Uterus (tissue), 4 donors: ENCODE results near the gene BTG4. TPM values are rescaled to one million over a fixed set of nuclear protein-coding genes. Genes with fewer than 3 reads are reported as not detected.

Experiments
- DNase-seq, 2 donors: peaks; one replicate each; pipeline ENCODE4 v3.0.0-alpha.2; 2019 to 2020
- H3K27ac ChIP-seq, 2 donors: fragments of 200-600 bp; sonication (generic); 1 replicate in 1 of 2; 2 replicates in 1 of 2; pipeline ENCODE4 v1.5.1; 2016 to 2018
- H3K27me3 ChIP-seq, 2 donors: fragments of 200-600 bp; sonication (generic); one replicate each; pipeline ENCODE4 v1.5.1; 2018 to 2019; ENCODE audit warnings: control low read depth in 1 of 2
- H3K36me3 ChIP-seq, 2 donors: fragments of 200-600 bp; sonication (generic); one replicate each; pipeline ENCODE4 v1.5.1; 2019; ENCODE audit warnings: control low read depth in 1 of 2
- H3K4me1 ChIP-seq, 2 donors: fragments of 200-600 bp; sonication (generic); one replicate each; pipeline ENCODE4 v1.5.1; 2018 to 2019; ENCODE audit warnings: control low read depth in 1 of 2
- H3K4me3 ChIP-seq, 2 donors: fragments of 200-600 bp; sonication (generic); 1 replicate in 1 of 2; 2 replicates in 1 of 2; pipeline ENCODE4 v1.5.1; 2018 to 2019; ENCODE audit warnings: mild to moderate bottlenecking in 1 of 2
- H3K9me3 ChIP-seq, 2 donors: fragments of 200-600 bp; sonication (generic); one replicate each; pipeline ENCODE4 v1.5.1; 2019; ENCODE audit warnings: control low read depth in 1 of 2
- POLR2A ChIP-seq, 2 donors: fragments of 450-650 bp; IDR thresholded peaks; one replicate each; pipeline ENCODE4 v1.6.1; 2016; ENCODE audit warnings: antibody characterized with exemption in 2 of 2, mild to moderate bottlenecking in 1 of 2, moderate library complexity in 1 of 2
- intact Hi-C: fragments of 100-400 bp; cut with DNase I; formaldehyde crosslinking; loops from one replicate; pipeline ENCODE4 v1.15.1; 2023; ENCODE audit warnings: low total_unique reads
- total RNA-seq, 4 donors: library from RNA; depleted of rRNA in 3 of 4; stranded (reverse); fragments of >200 nt in 3 of 4; gene quantifications; one replicate each; pipeline versions ENCODE4 v1.1.0 to v1.2.4, GENCODE V29; 2014 to 2023
- TF ChIP-seq, protein P1 (sequence below), 4 experiments: fragments of 200-600 bp in 2 of 4; fragments of 450-650 bp in 2 of 4; sonication (generic) in 2 of 4; IDR thresholded peaks; one replicate each; pipeline ENCODE4 v1.5.1; 2016 to 2019; ENCODE audit warnings: antibody characterized with exemption in 4 of 4, mild to moderate bottlenecking in 2 of 4, moderate library complexity in 1 of 4
- donor health status: DM: yes; HTN: yes; CAD: no.

The BTG4 gene
- total RNA-seq, 4 donors from 2014 or later, result not detected

DNA sequence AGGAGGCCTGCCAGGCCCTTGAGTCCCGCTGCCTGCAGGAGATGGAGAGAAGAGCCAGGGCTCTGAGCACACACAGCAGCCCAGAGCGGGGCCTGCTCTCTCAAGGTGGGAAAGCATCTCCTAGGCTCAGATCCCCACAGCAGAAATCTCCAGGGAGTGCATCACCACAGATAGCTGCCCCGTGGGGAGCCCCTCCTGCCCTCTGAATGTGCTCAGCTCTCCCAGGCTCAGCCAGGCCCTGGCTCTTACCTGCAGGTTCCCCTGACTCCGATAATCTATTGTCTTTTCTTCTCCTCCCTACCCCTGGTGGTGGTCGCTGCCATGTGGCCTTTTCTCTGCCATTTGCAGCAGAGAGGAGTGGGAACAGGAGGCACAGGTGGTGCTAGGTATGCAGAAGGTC, 49.9 kb downstream of the BTG4 start:
- Histone ChIP-seq H3K9me3 (no peaks in the 10 kb centered on the region), H3K4me1 (no peaks in the 10 kb centered on the region), H3K4me3 (no peak overlapping the region), H3K36me3 (no peaks in the 10 kb centered on the region), H3K27ac (no peak overlapping the region), H3K27me3 (no peaks in the 10 kb centered on the region)
- intact Hi-C loops, result no loop called here
- no peak for TF ChIP-seq POLR2A (IDR thresholded peaks at IDR 0.05)
- TF ChIP-seq, protein P1, sequence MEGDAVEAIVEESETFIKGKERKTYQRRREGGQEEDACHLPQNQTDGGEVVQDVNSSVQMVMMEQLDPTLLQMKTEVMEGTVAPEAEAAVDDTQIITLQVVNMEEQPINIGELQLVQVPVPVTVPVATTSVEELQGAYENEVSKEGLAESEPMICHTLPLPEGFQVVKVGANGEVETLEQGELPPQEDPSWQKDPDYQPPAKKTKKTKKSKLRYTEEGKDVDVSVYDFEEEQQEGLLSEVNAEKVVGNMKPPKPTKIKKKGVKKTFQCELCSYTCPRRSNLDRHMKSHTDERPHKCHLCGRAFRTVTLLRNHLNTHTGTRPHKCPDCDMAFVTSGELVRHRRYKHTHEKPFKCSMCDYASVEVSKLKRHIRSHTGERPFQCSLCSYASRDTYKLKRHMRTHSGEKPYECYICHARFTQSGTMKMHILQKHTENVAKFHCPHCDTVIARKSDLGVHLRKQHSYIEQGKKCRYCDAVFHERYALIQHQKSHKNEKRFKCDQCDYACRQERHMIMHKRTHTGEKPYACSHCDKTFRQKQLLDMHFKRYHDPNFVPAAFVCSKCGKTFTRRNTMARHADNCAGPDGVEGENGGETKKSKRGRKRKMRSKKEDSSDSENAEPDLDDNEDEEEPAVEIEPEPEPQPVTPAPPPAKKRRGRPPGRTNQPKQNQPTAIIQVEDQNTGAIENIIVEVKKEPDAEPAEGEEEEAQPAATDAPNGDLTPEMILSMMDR (IDR thresholded peaks at IDR 0.05), result no peak
- DNase-seq, result no peak

DNA sequence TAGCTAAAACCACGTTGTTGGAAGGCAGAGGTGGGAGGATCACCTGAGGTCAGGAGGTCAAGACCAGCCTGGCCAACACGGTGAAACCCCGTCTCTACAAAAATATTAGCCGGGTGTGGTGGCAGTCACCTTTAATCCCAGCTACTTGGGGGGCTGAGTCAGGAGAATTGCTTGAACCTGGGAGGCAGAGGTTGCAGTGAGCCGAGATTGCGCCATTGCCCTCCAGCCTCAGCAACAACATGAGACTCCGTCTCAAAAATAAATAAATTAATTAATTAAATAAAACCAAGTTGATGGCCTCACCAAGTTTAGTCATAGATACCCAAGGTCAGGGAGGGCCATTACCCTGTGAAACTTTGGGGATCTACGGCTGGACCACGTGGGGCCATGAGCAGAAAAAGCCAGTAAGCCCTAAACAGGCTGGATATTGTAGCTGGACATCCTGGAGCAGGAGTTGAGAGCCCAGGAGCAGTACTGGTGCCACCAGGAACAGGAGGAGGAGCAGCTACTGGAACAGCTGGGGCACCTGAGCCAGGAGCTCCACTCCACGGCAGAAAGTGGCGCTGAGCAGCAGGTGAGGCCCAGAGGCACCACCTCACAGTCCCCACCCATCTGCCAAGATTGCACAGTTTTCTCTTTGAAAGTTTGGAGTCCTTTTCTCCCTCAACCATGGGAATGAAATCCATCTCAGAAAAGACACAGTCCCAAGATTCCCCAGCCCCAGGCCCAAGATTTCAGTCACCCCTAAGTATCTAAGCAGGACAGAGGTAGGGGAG, 50.5 kb downstream of the BTG4 start:
- intact Hi-C loops, result no loop called here
- no peak for DNase-seq

DNA sequence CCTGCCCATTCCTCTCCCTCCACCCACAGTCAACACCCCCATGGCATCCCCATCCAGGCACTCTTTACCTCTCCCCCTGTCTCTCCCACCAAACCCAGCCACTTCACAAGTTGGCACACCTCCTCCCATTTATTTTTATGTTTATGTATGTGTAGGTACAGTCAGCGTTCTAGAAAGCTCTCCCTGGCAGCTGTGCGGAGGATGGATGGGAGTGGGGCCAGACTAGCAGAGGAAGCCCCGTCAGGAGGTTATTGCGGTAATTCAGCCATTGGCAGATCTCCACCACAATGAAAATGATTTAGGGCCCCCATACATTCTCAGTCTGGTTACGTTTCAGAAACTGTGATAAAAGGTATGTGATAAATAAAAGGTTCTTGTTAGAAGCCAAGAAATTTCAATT, 51.3 kb downstream of the BTG4 start:
- intact Hi-C loops, result no loop called here
- Histone ChIP-seq H3K27me3 (no peaks in the 10 kb centered on the region), H3K9me3 (no peaks in the 10 kb centered on the region), H3K27ac (no peak overlapping the region), H3K4me1 (no peaks in the 10 kb centered on the region), H3K36me3 (no peaks in the 10 kb centered on the region), H3K4me3 (no peak overlapping the region)
- DNase-seq, result no peak
- no peak for TF ChIP-seq POLR2A (IDR thresholded peaks at IDR 0.05)
- TF ChIP-seq, protein P1 (IDR thresholded peaks at IDR 0.05), result no peak

More for the DNA sequence above, 50.5 kb downstream of the BTG4 start:
- H3K4me1 ChIP-seq, result no peaks in the 10 kb centered on the region
- H3K4me3 ChIP-seq, result no peak overlapping the region
- no peaks in the 10 kb centered on the region for H3K27me3 ChIP-seq
- no peak for TF ChIP-seq POLR2A (IDR thresholded peaks at IDR 0.05)
- TF ChIP-seq, protein P1 (IDR thresholded peaks at IDR 0.05), result no peak
- no peak overlapping the region for H3K27ac ChIP-seq
- no peaks in the 10 kb centered on the region for H3K36me3 ChIP-seq
- H3K9me3 ChIP-seq, result no peaks in the 10 kb centered on the region

DNA sequence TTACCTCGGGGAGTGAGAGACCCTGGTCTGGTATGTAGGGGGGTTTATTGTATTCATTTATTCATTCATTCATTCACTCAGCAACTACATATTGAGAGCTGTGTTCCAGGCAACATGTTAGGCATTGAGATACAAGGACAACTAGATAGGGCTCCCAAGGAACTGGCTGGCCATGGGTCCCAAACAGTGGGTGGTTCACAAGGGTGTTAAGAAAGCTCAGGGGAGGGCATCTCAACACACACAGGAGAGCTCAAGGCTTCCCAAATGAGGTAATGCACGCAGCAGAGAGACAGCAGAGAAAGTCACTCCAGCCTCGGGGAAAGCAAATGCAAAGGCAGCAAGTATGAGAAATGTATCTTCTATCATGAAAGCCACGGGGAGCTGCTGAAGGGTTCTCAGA, 51.8 kb downstream of the BTG4 start:
- TF ChIP-seq, protein P1 (IDR thresholded peaks at IDR 0.05), result no peak
- no peak for TF ChIP-seq POLR2A (IDR thresholded peaks at IDR 0.05)
- intact Hi-C loops, result no loop called here
- Histone ChIP-seq H3K4me1 (no peaks in the 10 kb centered on the region), H3K27ac (no peak overlapping the region), H3K27me3 (no peaks in the 10 kb centered on the region), H3K9me3 (no peaks in the 10 kb centered on the region), H3K36me3 (no peaks in the 10 kb centered on the region), H3K4me3 (no peak overlapping the region)
- no peak for DNase-seq

DNA sequence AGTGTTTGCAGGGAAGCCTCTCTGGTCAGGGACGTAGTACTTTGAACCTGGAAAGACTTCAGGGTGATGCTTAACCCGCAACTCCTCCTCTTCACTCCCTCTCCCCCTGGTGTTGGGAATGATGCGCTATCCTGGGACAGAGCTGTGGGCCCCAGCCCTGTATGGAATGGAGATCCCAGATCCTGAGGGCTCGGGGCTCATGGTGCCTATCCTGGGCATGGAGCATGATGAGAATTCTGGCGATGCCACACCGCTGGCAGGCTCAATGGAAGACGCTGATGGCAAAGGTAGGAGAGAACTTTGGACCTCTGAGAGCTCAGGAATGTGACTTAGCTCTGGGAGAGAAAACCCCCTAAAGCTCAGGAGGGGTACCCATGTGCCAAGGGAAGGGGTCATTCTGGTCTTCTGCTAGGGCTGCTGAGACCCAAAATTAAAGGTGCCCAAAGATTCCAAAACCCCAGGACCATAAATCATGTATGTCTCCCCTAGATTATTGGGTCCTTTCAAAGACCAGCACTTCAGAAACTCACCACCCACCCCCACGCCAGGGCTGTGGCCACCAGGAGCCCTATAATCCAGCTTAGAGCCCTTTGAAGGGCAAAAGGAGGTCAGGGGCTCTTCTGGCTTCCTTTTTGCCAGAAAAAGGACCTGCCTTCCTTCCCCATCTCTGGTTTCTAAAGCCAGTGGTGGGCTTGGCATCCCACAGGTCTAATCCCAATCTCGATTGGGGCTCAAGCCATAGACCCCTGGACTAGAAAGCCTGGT, 52.5 kb downstream of the BTG4 start:
- intact Hi-C loops, result no loop called here
- TF ChIP-seq, protein P1 (IDR thresholded peaks at IDR 0.05), result no peak
- no peak for TF ChIP-seq POLR2A (IDR thresholded peaks at IDR 0.05)
- no peaks in the 10 kb centered on the region for H3K27me3 ChIP-seq
- H3K27ac ChIP-seq, result no peak overlapping the region
- no peaks in the 10 kb centered on the region for H3K4me1 ChIP-seq
- DNase-seq, result no peak
- H3K9me3 ChIP-seq, result no peaks in the 10 kb centered on the region
- no peak overlapping the region for H3K4me3 ChIP-seq
- H3K36me3 ChIP-seq, result no peaks in the 10 kb centered on the region
